Effector CD4-positive, alpha-beta T cell (primary cell): ENCODE data around the gene WDR88.
"Not testable (repeated sequence)": the region's sequence is repeated elsewhere in the genome, so short reads cannot be mapped to it uniquely, and the experiment has no call there.

Experiments
- DNase-seq: peaks from one replicate; pipeline ENCODE4 v3.0.0-alpha.2; 2020

WDR88 gene

GRCh38 chr19:33129901-33130300 is 2.0 kb upstream of the WDR88 start:
- no peak for DNase-seq

- no peak for DNase-seq
These were observed 1.5 kb upstream of the WDR88 start for GRCh38 chr19:33130433-33130832.

- DNase-seq, result no peak
These were observed 511 bp downstream of the WDR88 start for GRCh38 chr19:33132425-33132824.

GRCh38 chr19:33133438-33134031 is 1.6 kb downstream of the WDR88 start:
- DNase-seq, result no peak

GRCh38 chr19:33134571-33135041 is 2.7 kb downstream of the WDR88 start:
- no peak for DNase-seq

- no peak for DNase-seq
These were observed 7.3 kb downstream of the WDR88 start for GRCh38 chr19:33139165-33139564.

GRCh38 chr19:33143897-33144405 is 12.0 kb downstream of the WDR88 start:
- DNase-seq, result peak; percentile 50

- DNase-seq, result no peak
These were observed 14.3 kb downstream of the WDR88 start for GRCh38 chr19:33146209-33146608.

GRCh38 chr19:33147538-33147937 is 15.6 kb downstream of the WDR88 start:
- no peak for DNase-seq

GRCh38 chr19:33150852-33151518 is 19.1 kb downstream of the WDR88 start:
- no peak for DNase-seq

GRCh38 chr19:33152176-33152575 is 20.3 kb downstream of the WDR88 start:
- DNase-seq, result no peak

GRCh38 chr19:33152625-33153024 is 20.7 kb downstream of the WDR88 start:
- DNase-seq, result not testable (repeated sequence)

GRCh38 chr19:33154313-33154712 is 22.4 kb downstream of the WDR88 start:
- DNase-seq, result not testable (repeated sequence)

GRCh38 chr19:33156334-33156733 is 24.4 kb downstream of the WDR88 start:
- no peak for DNase-seq

GRCh38 chr19:33157906-33158305 is 26.0 kb downstream of the WDR88 start:
- DNase-seq, result no peak

GRCh38 chr19:33158365-33158764 is 26.5 kb downstream of the WDR88 start:
- no peak for DNase-seq

- no peak for DNase-seq
These were observed 27.2 kb downstream of the WDR88 start for GRCh38 chr19:33159149-33159548.

GRCh38 chr19:33159893-33160292 is 28.0 kb downstream of the WDR88 start:
- DNase-seq, result no peak

- DNase-seq, result no peak
These were observed 29.3 kb downstream of the WDR88 start for GRCh38 chr19:33161201-33161600.

- DNase-seq, result no peak
These were observed 31.6 kb downstream of the WDR88 start for GRCh38 chr19:33163481-33163880.

- DNase-seq, result not testable (repeated sequence)
These were observed 34.1 kb downstream of the WDR88 start for GRCh38 chr19:33166037-33166436.

GRCh38 chr19:33167438-33167837 is 35.5 kb downstream of the WDR88 start:
- no peak for DNase-seq

GRCh38 chr19:33168528-33168927 is 36.6 kb downstream of the WDR88 start:
- no peak for DNase-seq

- no peak for DNase-seq
These were observed 39.4 kb downstream of the WDR88 start for GRCh38 chr19:33171222-33171795.
